Panc1 (cell line): ENCODE data around the gene COL6A2. TPM values are rescaled to one million over a fixed set of nuclear protein-coding genes. Genes with fewer than 3 reads are reported as not detected.

Experiments used
- ATAC-seq: fragments of 200-7000 bp; cut with Tn5 transposase; 2 replicates; pipeline ENCODE4 v1.9.1; 2020; ENCODE audit warnings: mild to moderate bottlenecking, moderate library complexity
- BruUV-seq: library from RNA; stranded (reverse); fragments of 400-500 nt; replicated peaks from 2 replicates; lab custom pipeline; 2021; lab: Mats Ljungman, UMichigan
- CTCF ChIA-PET: fragments of 300-600 bp; sonication (Branson Sonifier 250); formaldehyde crosslinking; loops from one replicate; lab custom pipeline; 2022; ENCODE audit warnings: antibody characterized with exemption; lab: Charles Lee
- POLR2A ChIA-PET: fragments of 300-600 bp; sonication (Branson Sonifier 250); formaldehyde crosslinking; loops from one replicate; lab custom pipeline; 2022; ENCODE audit warnings: antibody characterized with exemption; lab: Charles Lee
- DNase-seq: peaks from one replicate; pipeline ENCODE4 v3.0.0-alpha.2; 2010; ENCODE audit warnings: low read depth, low spot score
- H3K27ac ChIP-seq: 2 replicates; pipeline ENCODE4 v1.5.1; 2011; ENCODE audit warnings: mild to moderate bottlenecking, low read length, inconsistent platforms
- H3K27me3 ChIP-seq: fragments of 200-500 bp; sonication (Bioruptor generic); 2 replicates; pipeline ENCODE4 v1.6.0; 2014; ENCODE audit warnings: low read length, inconsistent platforms; ENCODE audit not compliant: control insufficient read depth, insufficient read depth
- H3K36me3 ChIP-seq: fragments of 200-500 bp; sonication (Bioruptor generic); 2 replicates; pipeline ENCODE4 v1.5.1; 2014; ENCODE audit warnings: inconsistent platforms, mild to moderate bottlenecking, low read length, moderate library complexity; ENCODE audit not compliant: control insufficient read depth, insufficient read depth
- H3K4me1 ChIP-seq: 2 replicates; pipeline ENCODE4 v1.5.1; 2011; ENCODE audit warnings: inconsistent platforms, mild to moderate bottlenecking, low read length, moderate library complexity; ENCODE audit not compliant: control insufficient read depth, insufficient read depth
- H3K4me3 ChIP-seq, 2 experiments: 2 replicates each; pipeline ENCODE4 v1.5.1; 2011 to 2012; ENCODE audit warnings: low read depth in 2 of 2, low read length in 2 of 2, mild to moderate bottlenecking in 2 of 2, inconsistent platforms in 1 of 2, moderate library complexity in 1 of 2
- H3K9me3 ChIP-seq: fragments of 200-500 bp; sonication (Bioruptor generic); 2 replicates; pipeline ENCODE4 v1.5.1; 2014; ENCODE audit warnings: low read depth, mild to moderate bottlenecking, inconsistent platforms, low read length, moderate library complexity; ENCODE audit not compliant: control insufficient read depth, insufficient read depth
- CTCF ChIP-seq: fragments of 450-650 bp; IDR thresholded peaks from 2 replicates; pipeline ENCODE4 v1.5.1; 2017; ENCODE audit warnings: mild to moderate bottlenecking
- POLR2AphosphoS5 ChIP-seq: IDR thresholded peaks from 2 replicates; pipeline ENCODE4 v1.6.1; 2012; ENCODE audit warnings: mild to moderate bottlenecking, low read depth, low read length, moderate library complexity
- REST ChIP-seq, 2 experiments: IDR thresholded peaks; 2 replicates each; pipeline ENCODE4 v1.6.1; 2011 to 2012; ENCODE audit warnings: low read depth in 2 of 2, control low read depth in 1 of 2, low read length in 1 of 2, mild to moderate bottlenecking in 1 of 2, moderate library complexity in 1 of 2; ENCODE audit not compliant: insufficient read depth in 1 of 2
- SIN3A ChIP-seq: IDR thresholded peaks from 2 replicates; pipeline ENCODE4 v1.6.1; 2012; ENCODE audit warnings: low read depth, mild to moderate bottlenecking, low read length, moderate library complexity, borderline replicate concordance; ENCODE audit not compliant: insufficient read depth
- TCF7L2 ChIP-seq: IDR thresholded peaks from 2 replicates; pipeline ENCODE4 v1.6.1; 2011; ENCODE audit warnings: mild to moderate bottlenecking, low read depth, low read length, inconsistent platforms
- in situ Hi-C: cut with HindIII; loops from 2 replicates; pipeline ENCODE4 v1.10.0; 2016; ENCODE audit warnings: low sequenced_read_pairs, low pct_unique_long_range_greater_than_20kb
- intact Hi-C: fragments of 100-400 bp; cut with micrococcal nuclease; formaldehyde crosslinking; loops from one replicate; pipeline ENCODE4 v1.10.0; 2022; ENCODE audit not compliant: unreplicated experiment
- total RNA-seq: library from RNA; stranded (reverse); gene quantifications from one replicate; pipeline ENCODE4 v1.2.1, GENCODE V29; 2021; ENCODE audit not compliant: unreplicated experiment

Gene COL6A2
- total RNA-seq, 1 experiment from 2014 or later = 29.9 TPM

- CTCF ChIA-PET = no interaction called here
- Histone ChIP-seq H3K4me3 (no peak overlapping the region), H3K9me3 (no peaks in the 10 kb centered on the region), H3K36me3 (no peaks in the 10 kb centered on the region), H3K27ac (no peak overlapping the region), H3K27me3 (no peaks in the 10 kb centered on the region), H3K4me1 (no peaks in the 10 kb centered on the region)
- intact Hi-C loops (no loop called here), in situ Hi-C loops (no loop called here)
- POLR2A ChIA-PET = no interaction called here
- no peak for TF ChIP-seq SIN3A
- TF ChIP-seq REST (IDR thresholded peaks at IDR 0.05; ENCODE audit: insufficient read depth in 1 of 2, low read depth in 2 of 2, low read length in 1 of 2) = no peak
- TF ChIP-seq POLR2AphosphoS5 = no peak
- no peak for TF ChIP-seq TCF7L2
- TF ChIP-seq CTCF = no peak
- no TSS peak for BruUV-seq
- ATAC-seq (no peak), DNase-seq (no peak)
Observed at GRCh38 chr21:46111857-46112724, 14.2 kb downstream of the COL6A2 start.

GRCh38 chr21:46112725-46113215 lies 14.9 kb downstream of the COL6A2 start:
- no peak overlapping the region for H3K27ac ChIP-seq
- ATAC-seq (no peak), DNase-seq (no peak)
- H3K36me3 ChIP-seq = no peaks in the 10 kb centered on the region
- H3K27me3 ChIP-seq = no peaks in the 10 kb centered on the region
- in situ Hi-C loops (no loop called here), intact Hi-C loops (no loop called here)
- H3K9me3 ChIP-seq = no peaks in the 10 kb centered on the region
- BruUV-seq = no TSS peak
- ChIA-PET CTCF (no interaction called here), POLR2A (no interaction called here)
- no peaks in the 10 kb centered on the region for H3K4me1 ChIP-seq
- TF ChIP-seq TCF7L2 (no peak), SIN3A (no peak), POLR2AphosphoS5 (no peak)
- no peak overlapping the region for H3K4me3 ChIP-seq
